Activated CD8-positive, alpha-beta memory T cell treated with anti-CD3 and anti-CD28 coated beads for 24 hours (primary cell): ENCODE results near the gene RTL3.

Experiments
- DNase-seq: peaks from one replicate; pipeline ENCODE4 v3.0.0-alpha.2; 2020

Gene RTL3

DNA sequence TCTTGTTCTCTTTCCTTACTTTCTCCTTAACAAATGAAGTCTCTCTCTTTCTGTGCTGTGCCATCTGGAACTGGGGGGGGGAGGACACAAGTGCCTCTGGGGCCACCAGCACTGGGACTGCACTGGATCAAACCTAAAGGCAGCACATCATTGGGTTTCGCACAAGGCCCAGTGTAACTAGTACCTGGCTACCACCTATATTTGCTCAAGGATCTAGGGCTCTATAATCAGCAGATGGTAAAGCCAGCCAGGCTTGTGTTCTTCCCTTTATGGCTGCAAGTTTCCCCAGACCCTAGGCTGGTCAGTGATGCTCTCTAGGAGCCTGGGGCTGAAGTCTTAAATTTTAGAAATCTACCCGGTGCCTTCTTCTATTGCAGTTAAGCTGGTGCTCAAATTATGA, 40.1 kb downstream of the RTL3 start:
- no peak for DNase-seq

DNA sequence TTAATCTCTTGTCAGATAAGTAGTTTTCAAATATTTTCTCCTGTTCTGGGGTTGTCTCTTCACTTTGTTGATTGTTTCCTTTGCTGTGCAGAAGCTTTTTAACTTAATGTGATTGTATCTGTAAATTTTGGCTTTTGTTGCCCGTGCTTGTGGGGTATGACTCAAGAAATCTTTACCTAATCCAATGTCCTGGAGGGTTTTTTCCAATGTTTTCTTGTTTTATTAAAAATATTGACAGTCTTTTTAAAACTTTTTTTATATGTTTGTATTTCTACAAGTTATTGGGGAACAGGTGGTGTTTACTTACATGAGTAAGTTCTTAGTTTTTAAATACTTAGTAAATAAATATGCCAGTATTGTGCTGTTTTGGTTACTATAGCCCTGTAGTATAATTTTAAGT, 44.9 kb downstream of the RTL3 start:
- no peak for DNase-seq
